ENCODE measurements around the gene ASB11.

The ASB11 gene

DNA sequence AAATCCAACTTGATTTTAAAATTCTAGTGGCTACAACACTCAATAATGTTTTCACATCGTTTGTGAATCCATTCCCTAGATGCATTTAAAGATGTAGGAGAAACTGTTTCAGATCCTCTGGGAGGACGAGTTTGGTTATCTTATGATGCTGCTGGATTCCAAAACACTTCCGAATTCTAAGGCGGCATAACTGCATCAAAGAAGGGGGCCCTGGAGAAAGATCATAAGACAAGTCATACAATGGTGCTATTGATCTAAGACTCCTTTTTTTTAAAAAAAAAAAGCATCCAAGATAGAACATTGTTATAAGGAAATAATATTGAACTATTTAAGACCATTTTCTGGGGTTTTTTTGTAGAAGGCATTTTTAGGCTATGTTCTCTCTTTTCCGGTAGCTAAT, 71.0 kb downstream of the ASB11 start:
- TF ChIP-seq, protein P1, sequence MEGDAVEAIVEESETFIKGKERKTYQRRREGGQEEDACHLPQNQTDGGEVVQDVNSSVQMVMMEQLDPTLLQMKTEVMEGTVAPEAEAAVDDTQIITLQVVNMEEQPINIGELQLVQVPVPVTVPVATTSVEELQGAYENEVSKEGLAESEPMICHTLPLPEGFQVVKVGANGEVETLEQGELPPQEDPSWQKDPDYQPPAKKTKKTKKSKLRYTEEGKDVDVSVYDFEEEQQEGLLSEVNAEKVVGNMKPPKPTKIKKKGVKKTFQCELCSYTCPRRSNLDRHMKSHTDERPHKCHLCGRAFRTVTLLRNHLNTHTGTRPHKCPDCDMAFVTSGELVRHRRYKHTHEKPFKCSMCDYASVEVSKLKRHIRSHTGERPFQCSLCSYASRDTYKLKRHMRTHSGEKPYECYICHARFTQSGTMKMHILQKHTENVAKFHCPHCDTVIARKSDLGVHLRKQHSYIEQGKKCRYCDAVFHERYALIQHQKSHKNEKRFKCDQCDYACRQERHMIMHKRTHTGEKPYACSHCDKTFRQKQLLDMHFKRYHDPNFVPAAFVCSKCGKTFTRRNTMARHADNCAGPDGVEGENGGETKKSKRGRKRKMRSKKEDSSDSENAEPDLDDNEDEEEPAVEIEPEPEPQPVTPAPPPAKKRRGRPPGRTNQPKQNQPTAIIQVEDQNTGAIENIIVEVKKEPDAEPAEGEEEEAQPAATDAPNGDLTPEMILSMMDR (conservative IDR thresholded peaks at IDR 0.05) = no peak
- no peak overlapping the region for H3K27ac ChIP-seq

DNA sequence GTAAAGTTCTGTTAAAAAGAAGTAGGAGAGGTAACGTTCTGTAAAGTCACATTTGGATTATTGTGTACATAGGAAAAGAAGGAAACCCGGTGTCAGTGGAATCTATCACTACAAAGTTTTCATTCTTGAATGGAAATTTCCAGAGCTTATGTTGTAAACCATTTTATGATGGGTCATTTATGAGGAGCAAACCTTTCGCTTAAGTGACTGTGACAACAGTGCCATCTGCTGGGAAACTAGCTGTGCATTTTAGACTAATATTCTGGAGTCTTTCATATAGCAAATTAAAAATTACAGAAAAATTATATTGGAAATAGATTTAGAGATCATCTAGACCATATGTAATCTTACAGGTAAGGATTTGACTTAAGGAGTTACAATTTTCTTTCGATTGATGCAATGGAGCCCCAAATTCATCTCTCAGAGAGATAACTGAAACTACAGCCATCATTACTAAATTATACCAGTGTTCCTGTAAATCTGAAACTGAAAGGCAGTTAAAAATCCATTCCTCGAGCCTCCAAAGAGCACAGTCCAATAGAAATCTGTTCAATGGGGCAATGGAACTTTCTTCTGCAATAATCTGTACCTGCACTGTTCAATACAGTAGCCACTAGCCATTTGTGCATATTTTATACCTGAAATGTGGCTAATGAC, 72.4 kb downstream of the ASB11 start:
- H3K27ac ChIP-seq = peak overlapping the region; percentile 41; the same call in 1 of the 2 replicates
- TF ChIP-seq, protein P1 (conservative IDR thresholded peaks at IDR 0.05) = peak; percentile 79

DNA sequence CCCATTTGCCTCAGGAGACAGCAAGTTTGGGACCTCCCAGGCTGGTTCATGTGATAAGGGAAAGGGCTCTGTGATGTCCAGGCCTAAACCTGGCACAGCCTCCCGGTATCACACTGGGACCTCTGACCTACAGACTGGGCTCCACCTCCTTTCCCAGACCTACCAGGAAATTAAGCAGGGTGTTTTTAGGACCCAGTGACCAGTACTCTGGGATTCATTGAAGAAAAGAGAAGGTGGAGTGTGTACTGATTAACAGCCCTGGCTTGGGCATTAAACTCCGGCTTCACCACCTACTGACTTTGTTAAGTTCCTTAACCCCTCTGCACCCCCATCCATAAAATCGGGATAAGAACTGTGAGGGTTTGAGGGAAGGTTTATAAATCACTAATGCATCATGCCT, 74.1 kb downstream of the ASB11 start:
- TF ChIP-seq, protein P1 (conservative IDR thresholded peaks at IDR 0.05) = no peak
- H3K27ac ChIP-seq = no peak overlapping the region

DNA sequence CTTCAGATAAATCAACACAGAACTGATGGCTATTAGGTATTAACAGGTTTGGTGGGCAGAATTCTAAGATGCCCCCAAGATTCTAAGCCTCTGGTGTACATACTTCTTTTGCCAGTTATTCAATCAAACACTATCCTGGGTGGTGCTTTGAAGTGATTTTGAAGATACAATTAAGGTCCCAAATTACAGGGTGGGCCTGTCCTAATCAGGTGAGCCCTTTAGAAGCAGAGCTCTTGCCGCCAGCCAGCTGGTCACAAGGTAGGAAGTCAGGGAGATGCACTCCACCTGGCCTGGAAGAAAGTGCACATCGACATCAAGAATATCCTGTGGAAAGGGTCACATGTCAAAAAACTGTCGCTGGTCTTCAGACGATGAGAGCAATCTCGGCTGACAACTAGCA, 75.0 kb downstream of the ASB11 start:
- TF ChIP-seq, protein P1 (conservative IDR thresholded peaks at IDR 0.05) = no peak
- H3K27ac ChIP-seq = no peak overlapping the region

DNA sequence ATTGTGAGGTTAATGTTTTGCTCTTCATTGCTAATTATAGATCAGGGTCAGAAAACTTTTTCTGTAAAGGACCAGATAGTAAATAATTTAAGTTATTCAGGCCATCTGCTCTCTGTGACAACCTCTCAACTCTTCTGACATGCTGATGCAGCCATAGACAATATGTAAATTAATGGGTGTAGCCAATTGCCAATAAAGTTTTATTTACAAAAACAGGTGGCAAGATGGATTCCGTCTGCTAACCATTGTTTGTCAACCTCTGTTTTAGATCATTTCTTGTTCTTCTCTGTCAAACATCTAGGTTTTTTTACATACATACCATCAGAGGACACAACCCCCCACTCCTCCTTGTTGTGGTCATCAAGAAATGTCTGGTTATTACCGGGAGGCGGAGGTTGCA, 79.3 kb downstream of the ASB11 start:
- TF ChIP-seq, protein P1 (conservative IDR thresholded peaks at IDR 0.05) = no peak

DNA sequence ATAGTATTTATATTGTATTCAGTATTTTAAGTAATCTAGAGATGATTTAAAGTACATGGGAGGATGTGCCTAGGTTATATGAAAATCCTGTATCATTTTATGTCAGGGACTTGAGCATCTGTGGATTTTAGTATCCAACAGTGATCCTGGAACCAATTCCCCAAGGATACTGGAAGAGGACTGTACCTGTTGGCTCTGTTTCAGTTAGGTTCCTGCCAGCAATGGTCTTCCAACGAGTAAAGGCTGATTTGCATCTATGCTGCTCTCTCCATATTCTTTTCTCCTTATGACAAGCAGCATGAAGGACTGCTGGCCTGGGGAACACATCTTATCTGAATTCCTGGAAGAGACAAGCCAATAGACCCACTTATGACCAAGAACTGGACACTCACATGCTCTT, 80.4 kb downstream of the ASB11 start:
- TF ChIP-seq, protein P1 (conservative IDR thresholded peaks at IDR 0.05) = no peak
- H3K27ac ChIP-seq = no peak overlapping the region

More for the DNA sequence above, 79.3 kb downstream of the ASB11 start:
- no peak overlapping the region for H3K27ac ChIP-seq

DNA sequence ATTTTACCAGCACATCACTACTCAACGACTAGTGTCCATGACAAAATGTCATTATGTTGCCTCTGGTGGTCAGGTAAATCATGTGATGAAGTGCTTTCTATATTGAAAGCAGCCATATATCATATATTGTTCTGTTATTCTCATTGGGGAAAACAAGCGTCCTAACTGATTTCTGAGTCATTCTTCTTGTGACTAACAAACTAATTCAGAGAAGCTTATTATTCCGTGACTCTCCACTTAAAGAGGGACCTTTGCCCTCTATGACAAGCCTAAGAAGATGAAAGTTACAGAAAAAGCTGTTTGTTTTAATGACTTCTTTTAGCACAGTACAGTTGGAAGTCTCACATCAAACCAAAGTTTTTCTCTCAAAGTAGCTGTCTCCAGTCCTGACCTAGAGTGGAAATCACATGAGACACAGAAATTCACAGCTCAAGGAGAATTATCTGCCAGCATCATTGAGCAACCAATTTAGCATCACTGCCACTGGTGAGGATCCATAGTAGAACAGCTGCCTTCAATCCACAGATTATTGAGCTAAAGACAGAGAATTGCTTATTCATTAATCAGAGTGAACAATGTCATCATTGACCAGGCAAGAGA, 81.9 kb downstream of the ASB11 start:
- TF ChIP-seq, protein P1 (conservative IDR thresholded peaks at IDR 0.05) = no peak
- no peak overlapping the region for H3K27ac ChIP-seq
